ENCODE results near the gene HDGFL2. TPM values are rescaled to one million over a fixed set of nuclear protein-coding genes. Genes with fewer than 3 reads are reported as not detected.

HDGFL2 gene
- polyA plus RNA-seq, 1 donor from 2014 or later: 31.9 TPM

GRCh38 chr19:4452230-4452990 lies 19.7 kb upstream of the HDGFL2 start:
- Mint-ChIP-seq H3K4me1 (peaks cover 0 to 7% (median 5%) of the 10 kb centered on the region in 3 donors), H3K36me3 (no peaks in the 10 kb centered on the region), H3K9me3 (no peaks in the 10 kb centered on the region), H3K27ac (no peak overlapping the region), H3K27me3 (no peaks in the 10 kb centered on the region), H3K4me3 (no peak overlapping the region)

DNA sequence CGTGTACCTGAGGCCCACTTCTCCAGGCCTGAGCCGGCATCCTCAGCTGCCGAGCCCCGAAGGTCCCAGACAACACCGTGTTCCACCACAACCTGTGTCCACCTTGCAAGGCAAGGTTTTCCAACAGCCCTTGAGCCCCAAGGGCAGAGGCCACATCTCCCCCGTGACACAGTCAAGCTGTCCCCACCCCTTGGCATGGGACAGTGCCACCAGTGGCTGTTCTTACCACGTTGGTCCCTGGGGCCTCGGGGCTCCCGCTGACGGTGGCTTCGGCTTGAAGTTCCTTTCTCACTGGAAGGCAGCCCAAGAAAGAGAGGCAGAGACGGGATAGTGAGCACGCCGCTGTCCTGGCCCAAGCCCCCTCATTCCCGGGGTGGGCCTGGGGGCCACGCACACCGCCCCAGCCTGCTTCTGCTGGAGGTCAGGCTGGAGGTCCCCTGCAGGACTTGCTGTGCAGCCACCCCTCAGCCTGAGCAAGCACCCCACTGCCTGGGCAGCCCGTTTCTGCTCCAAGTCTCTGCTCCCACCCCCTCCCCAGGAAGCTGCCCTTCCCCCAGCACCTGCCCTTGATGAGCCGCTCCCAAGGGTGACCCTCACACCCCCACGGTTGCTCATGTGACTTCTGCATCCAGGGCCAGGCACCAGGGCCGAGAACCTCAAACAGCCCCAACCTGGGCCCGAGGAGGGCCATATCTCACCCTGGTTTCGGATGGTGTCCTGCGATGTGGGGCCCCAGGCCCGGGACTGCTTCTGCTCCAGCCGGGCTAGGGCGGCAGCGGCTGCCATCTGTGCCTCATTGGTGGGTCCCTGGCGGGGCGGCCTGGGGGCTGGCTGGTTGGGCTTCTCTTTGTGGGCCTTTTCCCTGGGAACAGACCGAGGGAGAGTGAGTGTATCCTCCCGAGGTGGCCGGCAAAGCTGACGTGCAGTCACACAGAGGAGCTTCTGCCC lies 18.6 kb upstream of the HDGFL2 start:
- no peaks in the 10 kb centered on the region for H3K9me3 Mint-ChIP-seq
- peak overlapping the region in 2 of 3 donors; percentile 7 to 53 for H3K27ac Mint-ChIP-seq
- no peaks in the 10 kb centered on the region for H3K36me3 Mint-ChIP-seq
- no peak overlapping the region for H3K4me3 Mint-ChIP-seq
- peaks cover 0 to 10% (median 8%) of the 10 kb centered on the region in 3 donors for H3K4me1 Mint-ChIP-seq
- H3K27me3 Mint-ChIP-seq: no peaks in the 10 kb centered on the region

DNA sequence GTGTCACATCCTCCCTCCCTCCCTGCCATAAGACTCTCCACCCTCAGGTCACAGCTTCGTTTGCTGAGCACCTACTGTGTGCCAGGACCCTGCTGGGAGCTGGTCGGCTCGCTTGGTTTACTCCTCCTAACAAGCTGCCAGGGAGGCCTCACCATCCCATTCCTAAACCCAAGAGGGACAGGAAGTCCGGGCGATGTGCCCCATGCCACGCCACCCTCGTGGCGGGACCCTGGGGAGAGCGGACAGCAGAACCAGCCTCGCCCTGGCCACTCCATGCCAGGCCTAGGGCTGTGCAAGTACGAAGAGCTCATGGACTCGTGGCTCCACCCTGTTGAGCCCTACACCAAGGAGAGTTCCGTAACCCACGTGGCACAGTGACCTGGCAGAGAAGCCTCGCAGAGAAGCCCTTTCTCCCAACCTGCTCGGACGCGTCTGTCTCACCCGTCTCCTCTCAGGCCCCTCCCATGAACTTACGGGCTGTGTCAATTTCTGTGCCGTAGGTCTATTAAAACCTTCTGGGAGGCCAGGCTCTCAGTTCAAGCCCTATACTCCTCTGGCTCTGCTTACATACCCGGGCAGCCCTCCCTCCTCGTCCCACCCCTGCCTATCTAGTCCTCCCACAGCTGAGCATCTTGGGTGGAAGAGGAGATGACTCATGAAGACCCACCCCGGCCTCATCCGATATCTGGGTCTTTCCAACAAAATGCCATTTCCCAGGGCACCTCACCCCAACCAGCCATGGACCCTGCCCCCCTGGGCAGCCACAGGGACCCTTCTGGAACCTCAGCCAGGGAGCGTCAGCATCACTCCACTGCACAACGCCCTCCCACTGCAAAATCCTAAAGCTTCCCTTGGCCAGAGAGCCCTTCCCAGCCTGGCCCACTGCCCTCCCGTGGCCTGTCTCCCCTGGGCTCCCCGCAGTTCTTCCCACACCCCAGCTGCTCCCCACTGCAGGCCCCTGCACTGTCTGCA lies 17.1 kb upstream of the HDGFL2 start:
- H3K4me1 Mint-ChIP-seq: peaks cover 0 to 10% (median 8%) of the 10 kb centered on the region in 3 donors
- H3K27me3 Mint-ChIP-seq: no peaks in the 10 kb centered on the region
- no peaks in the 10 kb centered on the region for H3K9me3 Mint-ChIP-seq
- H3K4me3 Mint-ChIP-seq: peak overlapping the region in 2 of 4 donors; percentile 17 to 52
- H3K27ac Mint-ChIP-seq: peak overlapping the region in 1 of 3 donors; percentile 48
- no peaks in the 10 kb centered on the region for H3K36me3 Mint-ChIP-seq

- Mint-ChIP-seq H3K4me3 (peak overlapping the region; percentile 80 to 94 (median 86)), H3K27me3 (no peaks in the 10 kb centered on the region), H3K9me3 (no peaks in the 10 kb centered on the region), H3K27ac (peak overlapping the region in 2 of 3 donors; percentile 66 to 97), H3K4me1 (peaks cover 0 to 10% (median 7%) of the 10 kb centered on the region in 3 donors), H3K36me3 (no peaks in the 10 kb centered on the region)
Observed at GRCh38 chr19:4455719-4456475, 16.2 kb upstream of the HDGFL2 start.

- Mint-ChIP-seq H3K4me3 (peak overlapping the region; percentile 80 to 94 (median 86)), H3K36me3 (no peaks in the 10 kb centered on the region), H3K27ac (peak overlapping the region; percentile 66 to 97 (median 93)), H3K9me3 (no peaks in the 10 kb centered on the region), H3K4me1 (peaks cover 0 to 10% (median 7%) of the 10 kb centered on the region in 3 donors), H3K27me3 (no peaks in the 10 kb centered on the region)
Observed at GRCh38 chr19:4456476-4456842, 15.6 kb upstream of the HDGFL2 start.

- Mint-ChIP-seq H3K27me3 (no peaks in the 10 kb centered on the region), H3K9me3 (no peaks in the 10 kb centered on the region), H3K4me1 (peaks cover 0 to 10% (median 7%) of the 10 kb centered on the region in 3 donors), H3K36me3 (no peaks in the 10 kb centered on the region), H3K4me3 (peak overlapping the region; percentile 80 to 95 (median 86)), H3K27ac (peak overlapping the region; percentile 66 to 97 (median 93))
Observed at GRCh38 chr19:4456843-4457653, 15.0 kb upstream of the HDGFL2 start.

- Mint-ChIP-seq H3K4me3 (peak within 1 kb of the TSS; percentile 80 to 95 (median 86)), H3K4me1 (peaks cover 0 to 10% (median 7%) of the 10 kb centered on the region in 3 donors), H3K27ac (peak within 1 kb of the TSS; percentile 66 to 97 (median 93)), H3K27me3 (no peaks in the 10 kb centered on the region), H3K36me3 (no peaks in the 10 kb centered on the region), H3K9me3 (no peaks in the 10 kb centered on the region)
Observed at GRCh38 chr19:4457654-4458395, 14.3 kb upstream of the HDGFL2 start, which contains the start of gene UBXN6. UBXN6 (minus strand) TSS chr19:4457794; CDS start chr19:4457697, 97 bp downstream.

DNA sequence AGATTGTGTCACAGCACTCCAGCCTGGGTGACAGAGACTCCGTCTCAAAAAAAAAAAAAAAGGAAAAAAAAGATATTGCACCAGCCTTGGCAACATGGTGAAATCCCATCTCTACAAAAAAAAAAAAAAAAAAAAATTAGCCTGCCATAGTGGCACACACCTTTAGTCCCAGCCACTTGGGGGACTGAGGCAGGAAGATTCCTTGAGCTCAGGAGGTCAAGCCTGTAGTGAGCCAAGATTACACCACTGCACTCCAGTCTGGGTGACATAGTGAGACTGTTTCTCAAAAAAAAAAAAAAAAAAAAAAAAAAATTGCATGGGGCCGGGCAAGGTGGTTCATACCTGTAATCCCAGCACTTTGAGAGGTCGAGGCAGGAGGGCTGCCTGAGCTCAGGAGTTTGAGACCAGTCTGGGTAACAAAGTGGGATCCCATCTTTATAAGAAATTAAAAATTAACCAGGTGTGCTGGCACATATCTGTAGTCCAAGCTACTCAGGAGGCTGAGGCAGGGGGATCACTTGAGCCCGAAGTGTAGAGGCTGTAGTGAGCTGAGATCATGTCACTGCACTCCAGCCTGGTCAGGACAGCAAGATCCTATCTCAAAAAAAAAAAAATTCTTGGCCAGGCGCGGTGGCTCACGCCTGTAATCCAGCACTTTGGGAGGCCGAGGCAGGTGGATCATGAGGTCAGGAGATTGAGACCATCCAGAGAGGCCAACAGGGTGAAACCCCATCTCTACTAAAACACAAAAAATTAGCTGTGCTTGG lies 7.1 kb upstream of the HDGFL2 start:
- H3K36me3 Mint-ChIP-seq: no peaks in the 10 kb centered on the region
- no peaks in the 10 kb centered on the region for H3K9me3 Mint-ChIP-seq
- no peak overlapping the region for H3K4me3 Mint-ChIP-seq
- H3K4me1 Mint-ChIP-seq: no peaks in the 10 kb centered on the region
- H3K27me3 Mint-ChIP-seq: no peaks in the 10 kb centered on the region
- no peak overlapping the region for H3K27ac Mint-ChIP-seq

DNA sequence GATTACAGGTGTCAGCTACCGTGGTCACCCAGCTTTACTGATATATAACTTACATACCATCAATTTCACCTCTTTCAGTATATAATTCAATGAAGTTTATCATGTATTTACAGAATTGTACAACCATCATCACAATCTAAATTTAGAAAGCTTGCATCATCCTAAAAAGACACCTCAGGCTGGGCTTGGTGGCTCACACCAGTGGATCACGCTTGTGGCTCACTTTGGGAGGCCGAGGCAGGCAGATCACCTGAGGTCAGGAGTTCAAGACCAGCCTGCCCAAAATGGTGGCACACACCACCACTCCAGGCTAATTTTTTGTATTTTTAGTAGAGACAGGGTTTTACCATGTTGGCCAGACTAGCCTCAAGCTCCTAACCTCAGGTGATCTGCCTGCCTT lies 4.3 kb upstream of the HDGFL2 start:
- Mint-ChIP-seq H3K4me3 (no peak overlapping the region), H3K36me3 (no peaks in the 10 kb centered on the region), H3K27me3 (no peaks in the 10 kb centered on the region), H3K4me1 (peaks cover 0 to 4% (median 0%) of the 10 kb centered on the region in 3 donors), H3K9me3 (no peaks in the 10 kb centered on the region), H3K27ac (no peak overlapping the region)

DNA sequence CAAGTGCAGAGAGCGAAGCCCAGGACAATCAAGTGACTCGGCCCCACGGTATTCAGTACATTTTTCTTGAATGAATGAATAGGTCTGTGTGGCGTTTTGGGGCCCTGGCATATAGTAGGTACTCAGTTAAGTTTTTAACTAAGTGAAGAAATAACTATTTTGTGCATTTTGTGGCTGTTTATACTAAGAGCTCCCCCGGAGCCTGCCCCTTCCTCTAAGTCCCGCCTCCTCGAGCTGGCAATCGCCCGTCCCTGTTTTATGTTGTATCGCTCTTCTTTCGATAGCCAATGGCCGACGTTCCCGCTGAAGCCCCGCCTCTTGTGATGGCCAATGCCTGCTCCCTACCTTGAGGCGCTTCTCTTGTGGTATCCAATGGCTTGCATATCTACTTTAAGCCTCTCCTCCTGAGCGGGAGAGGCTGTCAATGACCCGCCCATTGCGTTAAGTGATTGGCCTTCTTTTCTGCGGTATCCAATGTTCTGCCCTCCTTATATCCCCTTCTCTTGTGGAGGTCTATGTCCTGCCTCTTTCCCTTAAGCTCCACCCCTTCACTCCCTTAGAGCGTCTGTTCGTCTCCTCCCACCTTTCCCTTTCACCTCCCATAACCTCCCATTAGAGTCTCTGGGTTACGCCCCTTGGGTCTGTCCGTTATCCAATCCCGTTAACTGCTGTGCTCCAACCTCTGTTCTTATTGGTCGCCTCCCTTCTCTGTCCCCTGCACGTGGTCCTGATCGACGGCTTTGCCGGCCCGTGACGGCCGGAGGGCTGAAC lies 509 bp upstream of the HDGFL2 start:
- Mint-ChIP-seq H3K36me3 (no peaks in the 10 kb centered on the region), H3K4me1 (peaks cover 0 to 11% (median 1%) of the 10 kb centered on the region in 3 donors), H3K9me3 (no peaks in the 10 kb centered on the region), H3K4me3 (no peak overlapping the region), H3K27ac (no peak overlapping the region), H3K27me3 (no peaks in the 10 kb centered on the region)

DNA sequence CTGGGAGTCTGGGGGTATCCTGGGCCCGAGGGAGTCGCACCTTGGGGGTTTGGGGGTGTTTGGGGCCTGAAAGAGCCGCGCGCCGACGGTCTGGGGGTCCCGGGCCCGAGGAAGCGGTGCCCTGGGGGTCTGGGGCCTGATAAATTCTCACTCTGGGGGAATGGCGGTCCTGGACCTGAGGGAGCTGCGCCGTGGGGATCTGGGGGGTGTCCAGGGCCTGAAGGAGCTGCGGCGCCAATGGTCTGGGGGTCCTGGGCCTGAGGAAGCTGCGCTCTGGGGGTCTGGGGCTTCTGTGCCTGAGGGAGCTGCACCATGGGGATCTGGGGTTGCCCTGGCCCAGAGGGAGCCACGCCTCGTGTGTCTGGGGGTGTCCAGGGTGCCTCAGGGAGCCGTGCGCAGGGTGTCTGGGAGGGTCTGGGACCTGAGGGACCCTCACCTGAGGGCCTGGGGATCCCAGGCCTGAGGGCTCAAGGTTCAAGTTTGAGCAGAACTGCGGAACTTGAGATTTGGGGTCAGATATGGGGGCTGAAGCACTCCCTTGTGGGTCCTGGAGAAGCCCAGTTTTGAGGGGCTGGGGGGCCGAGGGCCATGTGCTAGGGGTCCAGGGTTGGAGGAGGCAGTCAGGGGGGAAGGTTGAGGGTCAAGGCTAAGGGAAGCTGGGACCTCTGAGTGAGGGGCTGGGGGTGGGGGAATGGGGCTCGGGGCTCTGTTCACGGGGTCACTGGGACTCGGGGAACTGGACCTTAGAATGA lies 1.1 kb downstream of the HDGFL2 start:
- no peak overlapping the region for H3K27ac Mint-ChIP-seq

More for the DNA sequence above, 1.1 kb downstream of the HDGFL2 start:
- Mint-ChIP-seq H3K9me3 (no peaks in the 10 kb centered on the region), H3K36me3 (peaks cover 1% of the 10 kb centered on the region), H3K27me3 (no peaks in the 10 kb centered on the region), H3K4me1 (peaks cover 0 to 11% (median 1%) of the 10 kb centered on the region in 3 donors), H3K4me3 (peak overlapping the region; percentile 41 to 92 (median 80))

All from IgD-negative memory B cell (primary cell).